Daoy (cell line): ENCODE data around the gene TTC12. TPM values are rescaled to one million over a fixed set of nuclear protein-coding genes. Genes with fewer than 3 reads are reported as not detected.

Experiments used
- DNase-seq: peaks from one replicate; pipeline ENCODE4 v3.0.0-alpha.2; 2015; ENCODE audit warnings: low read depth
- total RNA-seq: library from RNA; depleted of rRNA; stranded (reverse); fragments of >200 nt; shearing (Covaris generic); gene quantifications from 2 replicates; pipeline ENCODE4 v1.2.3, GENCODE V29; 2014; rRNA removed

TTC12 gene
- total RNA-seq, 1 experiment from 2014 or later: 9.9 TPM

DNA sequence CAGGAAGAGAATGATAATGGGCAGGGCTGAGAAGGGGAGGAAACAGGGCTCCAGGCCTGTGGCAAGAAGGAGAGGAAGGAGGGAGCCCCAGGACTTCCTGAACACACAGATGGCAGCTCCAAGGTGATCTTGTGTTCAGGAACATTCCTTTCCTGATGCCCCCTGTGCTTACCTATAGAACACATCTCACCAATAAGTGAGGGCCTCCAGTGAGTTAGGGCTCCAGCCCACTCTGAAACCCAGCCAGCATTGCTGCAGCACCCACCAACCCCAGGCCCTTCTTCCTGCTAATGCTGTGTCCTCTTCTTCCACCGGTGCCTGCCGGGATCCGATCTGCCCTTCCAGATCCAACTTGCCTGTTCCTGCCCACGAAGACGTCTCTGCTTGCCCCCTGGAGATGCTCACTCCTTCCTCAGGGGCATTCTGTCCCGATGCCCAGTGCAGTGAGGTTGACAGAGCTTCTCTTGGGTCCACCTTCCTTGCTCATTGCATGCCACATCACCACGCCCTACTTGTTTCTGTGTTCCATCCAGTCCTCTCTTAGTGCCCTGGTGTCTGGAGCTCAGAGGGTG, 90.6 kb downstream of the TTC12 start:
- DNase-seq: no peak

DNA sequence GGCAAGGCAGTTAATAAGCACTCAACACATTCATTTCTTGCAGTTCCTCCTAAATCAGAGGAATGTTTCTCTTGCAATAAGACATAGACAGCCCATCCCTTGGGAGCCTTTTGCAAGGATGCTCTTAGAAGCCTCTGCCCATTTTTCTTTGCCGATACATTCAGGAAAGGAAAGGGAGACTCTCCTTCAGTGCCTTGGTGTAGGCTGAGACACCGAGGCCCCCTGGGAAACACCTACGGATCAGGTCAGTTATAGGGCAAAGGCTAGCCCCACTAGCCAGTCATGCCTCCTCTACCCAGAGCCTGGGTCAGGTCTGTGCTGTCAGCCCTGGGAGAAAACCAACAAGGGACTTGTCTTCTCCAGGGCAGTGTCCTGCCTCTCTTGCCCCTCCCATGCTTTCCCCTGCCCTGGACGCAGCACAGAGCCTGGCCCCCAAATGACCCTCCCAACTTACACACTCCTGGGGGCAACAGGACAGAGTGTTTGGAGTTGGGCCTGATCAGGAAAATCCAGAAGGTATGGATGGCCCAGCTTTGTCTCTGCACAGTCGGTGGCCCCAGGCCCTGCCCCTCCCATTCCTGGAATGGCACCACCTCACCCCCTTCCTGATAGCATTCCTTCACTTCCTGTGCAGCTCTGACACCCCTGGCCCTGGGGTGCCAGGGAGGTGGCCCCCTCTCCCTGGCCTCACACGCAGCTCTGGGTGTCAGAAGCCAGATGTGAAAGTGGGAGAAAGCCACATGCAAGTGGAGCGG, 91.5 kb downstream of the TTC12 start:
- no peak for DNase-seq

DNA sequence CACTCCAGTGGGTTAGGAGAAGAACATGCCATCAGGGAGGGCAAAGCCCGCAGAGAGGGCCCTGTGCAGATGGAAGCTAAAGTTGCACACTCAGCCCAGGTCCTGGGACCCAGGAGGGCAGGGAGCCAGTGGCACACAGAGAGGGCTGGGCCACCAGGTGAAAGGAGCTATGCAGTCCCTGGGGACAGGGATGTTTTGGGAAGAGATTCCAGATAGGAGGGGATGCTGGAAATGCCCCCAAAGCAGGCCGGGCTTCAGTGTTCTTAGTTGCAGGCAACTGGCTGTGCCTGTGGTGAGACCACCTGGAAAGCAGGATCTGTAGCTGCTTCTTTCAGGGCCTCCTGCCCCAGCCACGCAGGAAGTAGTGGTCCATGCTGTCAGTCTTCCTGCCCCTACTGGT, 92.8 kb downstream of the TTC12 start:
- no peak for DNase-seq

DNA sequence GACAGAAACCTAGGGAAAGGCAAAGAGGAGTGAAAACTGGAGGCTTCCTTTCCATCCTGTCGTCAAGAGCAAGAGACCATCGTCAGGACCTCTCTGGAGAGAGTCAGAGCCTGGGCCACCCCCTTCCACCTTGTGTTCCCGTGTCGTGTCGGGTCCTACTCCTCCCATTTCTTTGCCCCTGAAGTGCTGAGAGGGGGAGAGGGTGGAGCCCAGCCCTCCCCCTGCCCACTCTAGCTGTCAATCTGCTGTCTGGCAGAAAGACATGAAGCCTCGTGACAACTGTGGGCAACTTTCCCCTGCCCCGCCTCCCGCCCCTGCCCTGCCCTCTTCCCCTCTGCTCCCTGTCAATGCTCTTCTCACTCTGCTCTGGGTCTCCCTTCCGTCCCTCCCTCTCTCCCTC, 93.8 kb downstream of the TTC12 start:
- DNase-seq: no peak

DNA sequence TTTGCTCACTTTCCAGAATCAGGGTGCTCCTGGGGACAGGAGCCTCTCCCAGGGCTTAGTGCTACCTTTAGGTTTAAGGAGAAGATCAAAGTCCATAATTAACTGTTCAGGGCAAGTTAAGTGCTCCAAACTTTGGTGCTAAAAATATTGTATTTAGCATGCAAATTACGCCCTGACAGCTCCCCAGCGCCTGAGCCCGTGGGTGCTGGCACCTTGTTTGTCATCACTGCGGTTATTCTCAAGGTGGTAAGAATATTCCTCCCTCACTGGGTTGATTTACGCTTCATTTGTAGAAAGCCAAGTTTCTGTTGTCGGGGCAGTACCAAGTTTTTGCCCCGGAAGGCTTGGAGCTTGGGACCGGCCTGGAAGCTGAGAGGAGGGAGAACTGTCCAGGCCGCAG, 94.5 kb downstream of the TTC12 start:
- no peak for DNase-seq

DNA sequence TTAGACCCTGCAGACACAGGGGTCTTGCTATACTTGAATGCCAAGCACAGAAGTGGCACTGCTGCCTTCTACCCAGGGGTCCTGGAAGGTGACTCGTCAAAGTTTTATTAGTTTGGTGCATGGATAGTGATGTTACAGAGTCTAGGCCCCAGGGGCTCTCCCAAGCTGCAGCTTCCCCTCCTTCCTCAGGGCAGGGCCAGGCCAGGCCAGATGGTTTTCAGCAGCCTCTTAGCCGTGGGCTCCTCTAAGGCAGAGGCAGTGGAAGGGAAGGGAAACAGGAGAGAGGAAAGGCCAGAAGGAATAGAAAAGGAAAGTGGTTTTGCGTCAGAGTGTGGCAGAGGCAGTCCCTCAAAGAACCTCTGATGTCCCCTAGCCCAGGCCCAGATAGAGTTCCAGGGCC, 95.1 kb downstream of the TTC12 start:
- no peak for DNase-seq

DNA sequence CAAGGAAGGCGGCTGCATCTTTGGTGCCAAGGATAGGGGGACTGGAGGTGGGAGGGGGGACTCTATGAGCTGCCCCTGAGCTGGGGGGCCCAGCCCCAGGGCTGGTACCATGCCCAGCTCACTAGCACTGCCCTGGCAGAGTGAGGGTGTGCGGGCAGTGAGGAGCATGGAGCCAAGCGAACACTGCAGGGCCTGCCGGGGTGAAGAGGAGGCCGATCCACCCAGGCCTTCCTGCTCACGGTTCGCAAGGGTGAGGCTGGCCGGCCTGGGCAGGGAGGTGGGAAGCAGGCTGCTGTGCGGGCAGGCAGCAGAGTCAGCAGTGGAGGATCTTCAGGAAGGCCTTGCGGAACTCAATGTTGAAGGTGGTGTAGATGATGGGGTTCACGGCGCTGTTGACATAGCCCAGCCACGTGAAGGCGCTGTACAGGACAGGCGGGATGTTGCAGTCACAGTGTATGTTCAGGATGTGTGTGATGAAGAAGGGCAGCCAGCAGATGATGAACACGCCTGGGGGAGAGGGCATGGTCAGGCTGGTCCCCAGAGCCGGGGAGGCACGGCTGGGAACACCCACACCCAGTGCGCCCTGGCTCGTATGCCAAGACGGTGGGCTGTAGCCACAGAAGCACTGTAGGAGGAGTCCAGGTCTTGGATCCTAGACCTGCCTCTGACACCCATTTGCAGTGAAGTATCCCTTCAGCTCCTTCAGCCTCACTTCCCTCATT, 96.2 kb downstream of the TTC12 start:
- DNase-seq: no peak

DNA sequence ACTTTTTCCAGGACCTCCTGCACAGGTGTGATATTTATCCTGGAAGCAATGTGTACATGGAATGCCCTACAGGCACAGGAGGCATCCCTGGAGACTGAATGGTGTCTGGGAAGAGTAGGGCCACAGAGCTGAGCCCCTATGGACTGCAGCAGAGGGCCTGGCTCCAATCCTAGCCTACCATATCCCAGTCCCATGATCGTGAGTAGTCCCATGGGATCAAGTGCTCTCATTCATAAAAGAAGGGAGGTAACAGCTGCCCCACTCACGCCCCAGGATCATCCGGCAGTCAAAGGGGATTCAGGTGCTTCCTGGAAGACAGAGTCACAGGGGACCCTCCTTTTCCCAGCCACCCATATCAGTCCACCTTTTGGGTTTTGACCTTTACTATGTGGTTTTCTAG, 97.2 kb downstream of the TTC12 start:
- DNase-seq: no peak

DNA sequence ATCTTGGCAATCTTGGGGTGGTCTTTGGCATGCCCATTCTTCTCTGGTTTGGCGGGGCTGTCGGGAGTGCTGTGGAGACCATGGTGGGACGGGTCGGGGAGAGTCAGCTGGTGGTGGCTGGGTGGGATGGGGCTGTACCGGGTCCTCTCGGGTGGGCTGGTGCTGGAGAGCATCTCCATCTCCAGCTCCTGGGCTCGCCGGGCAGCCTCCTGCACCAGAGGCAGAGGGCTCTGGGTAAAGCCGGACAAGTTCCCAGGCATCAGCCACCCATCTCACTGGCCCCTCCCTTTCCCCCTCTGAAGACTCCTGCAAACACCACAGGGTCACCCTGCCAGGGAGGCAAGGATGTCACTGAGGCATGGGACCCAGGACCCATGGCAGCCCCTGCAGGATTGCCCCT, 98.3 kb downstream of the TTC12 start:
- no peak for DNase-seq

DNA sequence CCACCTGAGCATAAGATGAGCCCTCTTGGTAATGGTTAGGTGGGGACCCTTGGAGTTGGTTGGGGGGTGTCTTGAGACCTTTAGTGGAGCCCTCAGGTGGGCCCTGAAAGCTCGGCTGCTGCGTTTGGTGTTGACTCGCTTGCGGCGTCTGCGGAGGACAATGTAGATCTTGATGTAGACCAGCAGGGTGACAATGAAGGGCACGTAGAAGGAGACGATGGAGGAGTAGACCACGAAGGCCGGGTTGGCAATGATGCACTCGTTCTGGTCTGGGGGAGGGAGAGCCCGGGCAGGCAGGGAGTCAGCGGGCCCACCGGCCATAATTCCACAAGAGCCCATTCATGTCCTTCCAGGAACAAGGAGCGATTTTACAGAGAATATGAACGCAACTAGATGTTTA, 101.0 kb downstream of the TTC12 start:
- DNase-seq: no peak

Other genes with a start within 250 kb of the TTC12 start
- 0.06 TPM in 1 of 2 replicates, not detected in the other for gene ANKK1, start 73.2 kb downstream of the TTC12 start, total RNA-seq
- 0.23 TPM in 1 of 2 replicates, not detected in the other for gene DRD2, start 160.8 kb downstream of the TTC12 start, total RNA-seq